ENCODE data around the gene LAMA2.

DNA sequence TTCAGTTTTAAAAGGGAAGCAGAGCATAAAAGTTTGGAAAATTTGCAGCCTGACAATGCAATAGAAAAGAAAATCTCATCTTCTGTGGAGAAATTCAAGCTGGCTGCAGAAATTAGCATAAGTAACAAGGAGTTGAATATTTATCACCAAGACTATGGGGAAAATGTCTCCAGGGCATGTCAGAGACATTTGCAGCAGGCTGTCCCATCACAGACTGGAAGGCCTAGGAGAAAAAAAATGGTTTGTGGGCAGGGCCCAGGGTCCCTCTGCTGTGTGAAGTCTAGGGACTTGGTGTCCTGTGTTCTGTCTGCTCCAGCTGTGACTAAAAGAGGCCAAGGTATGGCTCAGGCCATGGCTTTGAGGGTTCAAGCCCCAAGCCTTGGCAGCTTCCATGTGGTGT lies 8.1 kb upstream of the LAMA2 start:
- TF ChIP-seq POLR2AphosphoS5 (IDR thresholded peaks at IDR 0.05; ENCODE audit: low read depth, low read length) (no peak), EP300 (IDR thresholded peaks at IDR 0.05; ENCODE audit: borderline replicate concordance in 1 of 2, low read depth in 1 of 2, low read length in 1 of 2) (no peak), NRF1 (IDR thresholded peaks at IDR 0.05; ENCODE audit: low read depth, low read length) (no peak)
- TF ChIP-seq, protein P1, sequence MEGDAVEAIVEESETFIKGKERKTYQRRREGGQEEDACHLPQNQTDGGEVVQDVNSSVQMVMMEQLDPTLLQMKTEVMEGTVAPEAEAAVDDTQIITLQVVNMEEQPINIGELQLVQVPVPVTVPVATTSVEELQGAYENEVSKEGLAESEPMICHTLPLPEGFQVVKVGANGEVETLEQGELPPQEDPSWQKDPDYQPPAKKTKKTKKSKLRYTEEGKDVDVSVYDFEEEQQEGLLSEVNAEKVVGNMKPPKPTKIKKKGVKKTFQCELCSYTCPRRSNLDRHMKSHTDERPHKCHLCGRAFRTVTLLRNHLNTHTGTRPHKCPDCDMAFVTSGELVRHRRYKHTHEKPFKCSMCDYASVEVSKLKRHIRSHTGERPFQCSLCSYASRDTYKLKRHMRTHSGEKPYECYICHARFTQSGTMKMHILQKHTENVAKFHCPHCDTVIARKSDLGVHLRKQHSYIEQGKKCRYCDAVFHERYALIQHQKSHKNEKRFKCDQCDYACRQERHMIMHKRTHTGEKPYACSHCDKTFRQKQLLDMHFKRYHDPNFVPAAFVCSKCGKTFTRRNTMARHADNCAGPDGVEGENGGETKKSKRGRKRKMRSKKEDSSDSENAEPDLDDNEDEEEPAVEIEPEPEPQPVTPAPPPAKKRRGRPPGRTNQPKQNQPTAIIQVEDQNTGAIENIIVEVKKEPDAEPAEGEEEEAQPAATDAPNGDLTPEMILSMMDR (IDR thresholded peaks at IDR 0.05): no peak

Data from SK-N-SH (cell line).